Stimulated activated CD4-positive, alpha-beta T cell treated with anti-CD3 and anti-CD28 coated beads, Interleukin-4, amount 100 ng/mL, for 4 hours (primary cell): ENCODE data around the gene TGFB2.
A peak's percentile ranks its signal among the peaks of the same experiment; 100 is the strongest.

ENCODE experiments used
- DNase-seq, 2 experiments: peaks; one replicate each; pipeline ENCODE4 v3.0.0-alpha.2; 2020

TGFB2 gene

GRCh38 chr1:218336328-218336727, 8.8 kb upstream of the TGFB2 start:
- no peak for DNase-seq

- no peak for DNase-seq
Observed at GRCh38 chr1:218339267-218339831, 5.8 kb upstream of the TGFB2 start.

- no peak for DNase-seq
Observed at GRCh38 chr1:218341325-218341724, 3.8 kb upstream of the TGFB2 start.

- DNase-seq, result no peak
Observed at GRCh38 chr1:218342091-218342490, 3.0 kb upstream of the TGFB2 start.

- DNase-seq, result peak; percentile 16 to 19
Observed at GRCh38 chr1:218345673-218346390, 696 bp downstream of the TGFB2 start.

GRCh38 chr1:218346391-218347204, 1.5 kb downstream of the TGFB2 start:
- no peak for DNase-seq

GRCh38 chr1:218347336-218347722, 2.2 kb downstream of the TGFB2 start:
- no peak for DNase-seq

GRCh38 chr1:218347723-218348627, 2.8 kb downstream of the TGFB2 start:
- DNase-seq, result no peak

- no peak for DNase-seq
Observed at GRCh38 chr1:218348628-218349071, 3.5 kb downstream of the TGFB2 start.

- DNase-seq, result no peak
Observed at GRCh38 chr1:218349348-218350034, 4.4 kb downstream of the TGFB2 start.

- DNase-seq, result no peak
Observed at GRCh38 chr1:218350035-218350525, 4.9 kb downstream of the TGFB2 start.

GRCh38 chr1:218350801-218351266, 5.7 kb downstream of the TGFB2 start:
- DNase-seq, result no peak

- DNase-seq, result no peak
Observed at GRCh38 chr1:218351391-218352074, 6.4 kb downstream of the TGFB2 start.

GRCh38 chr1:218352075-218352438, 6.9 kb downstream of the TGFB2 start:
- DNase-seq, result no peak

GRCh38 chr1:218353656-218354055, 8.5 kb downstream of the TGFB2 start:
- no peak for DNase-seq

GRCh38 chr1:218355278-218355677, 10.1 kb downstream of the TGFB2 start:
- no peak for DNase-seq

- DNase-seq, result no peak
Observed at GRCh38 chr1:218357211-218357892, 12.2 kb downstream of the TGFB2 start.

GRCh38 chr1:218357893-218358232, 12.7 kb downstream of the TGFB2 start:
- no peak for DNase-seq

GRCh38 chr1:218361298-218362065, 16.3 kb downstream of the TGFB2 start:
- DNase-seq, result no peak
